ENCODE results near the gene PLA2G4E. TPM values are rescaled to one million over a fixed set of nuclear protein-coding genes. Genes with fewer than 3 reads are reported as not detected.

Gene PLA2G4E
- total RNA-seq, 4 donors from 2014 or later, result not detected

GRCh38 chr15:42032376-42033213 is 11.8 kb upstream of the PLA2G4E start:
- TF ChIP-seq, protein P1, sequence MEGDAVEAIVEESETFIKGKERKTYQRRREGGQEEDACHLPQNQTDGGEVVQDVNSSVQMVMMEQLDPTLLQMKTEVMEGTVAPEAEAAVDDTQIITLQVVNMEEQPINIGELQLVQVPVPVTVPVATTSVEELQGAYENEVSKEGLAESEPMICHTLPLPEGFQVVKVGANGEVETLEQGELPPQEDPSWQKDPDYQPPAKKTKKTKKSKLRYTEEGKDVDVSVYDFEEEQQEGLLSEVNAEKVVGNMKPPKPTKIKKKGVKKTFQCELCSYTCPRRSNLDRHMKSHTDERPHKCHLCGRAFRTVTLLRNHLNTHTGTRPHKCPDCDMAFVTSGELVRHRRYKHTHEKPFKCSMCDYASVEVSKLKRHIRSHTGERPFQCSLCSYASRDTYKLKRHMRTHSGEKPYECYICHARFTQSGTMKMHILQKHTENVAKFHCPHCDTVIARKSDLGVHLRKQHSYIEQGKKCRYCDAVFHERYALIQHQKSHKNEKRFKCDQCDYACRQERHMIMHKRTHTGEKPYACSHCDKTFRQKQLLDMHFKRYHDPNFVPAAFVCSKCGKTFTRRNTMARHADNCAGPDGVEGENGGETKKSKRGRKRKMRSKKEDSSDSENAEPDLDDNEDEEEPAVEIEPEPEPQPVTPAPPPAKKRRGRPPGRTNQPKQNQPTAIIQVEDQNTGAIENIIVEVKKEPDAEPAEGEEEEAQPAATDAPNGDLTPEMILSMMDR (IDR thresholded peaks at IDR 0.05 in 4 of 5, conservative IDR thresholded peaks at IDR 0.05 in 1 of 5), result no peak
- intact Hi-C loops (cut with DNase I; ENCODE audit: low total_unique reads) (no loop called here), in situ Hi-C loops (cut with MboI; ENCODE audit: low sequenced_read_pairs in 4 of 4) (no loop called here)
- ATAC-seq (peak; percentile 23 to 34), DNase-seq (no peak)
- Histone ChIP-seq H3K4me3 (no peak overlapping the region), H3K27me3 (no peaks in the 10 kb centered on the region), H3K36me3 (no peaks in the 10 kb centered on the region), H3K9me3 (no peaks in the 10 kb centered on the region), H3K4me1 (peaks cover 24 to 31% of the 10 kb centered on the region in 2 donors), H3K27ac (peak overlapping the region; percentile 56 to 72 (median 64))

DNA sequence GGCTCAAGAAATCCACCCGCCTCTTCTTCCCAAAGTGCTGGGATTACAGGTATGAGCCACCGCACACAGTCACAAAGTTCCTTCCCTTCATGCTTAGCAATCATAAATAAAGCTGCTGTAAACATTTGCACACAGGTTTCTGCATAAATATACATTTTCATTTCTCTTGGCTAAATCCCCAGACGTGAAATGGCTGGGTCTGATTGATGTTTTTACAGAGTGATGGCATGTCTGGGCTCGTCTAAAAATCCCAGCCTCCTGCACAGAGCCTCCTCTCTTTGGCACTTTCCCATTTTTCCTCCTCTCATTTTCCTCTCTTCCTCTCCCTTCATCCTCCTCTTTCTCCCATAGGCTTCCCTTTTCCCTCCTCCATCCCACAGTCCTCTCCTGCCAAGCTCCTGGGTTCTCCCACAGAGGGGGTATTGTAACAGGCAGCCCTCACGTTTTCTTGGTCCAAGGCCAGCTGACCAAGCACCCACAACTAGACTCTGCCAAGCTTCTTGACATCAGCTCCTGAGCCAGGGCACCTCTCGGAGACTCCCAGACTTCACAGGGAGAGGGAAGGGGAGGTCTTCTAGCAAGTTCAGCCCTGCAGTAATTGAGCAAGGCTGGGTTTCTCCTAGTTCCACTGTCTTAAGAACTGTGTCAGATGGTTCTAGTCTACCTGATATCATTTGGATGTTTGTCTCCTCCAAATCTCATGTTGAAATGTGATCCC is 10.5 kb upstream of the PLA2G4E start:
- Histone ChIP-seq H3K36me3 (no peaks in the 10 kb centered on the region), H3K27ac (peak overlapping the region in 2 of 4 donors; percentile 68 to 72), H3K9me3 (no peaks in the 10 kb centered on the region), H3K4me1 (peaks cover 32 to 39% of the 10 kb centered on the region in 2 donors), H3K4me3 (no peak overlapping the region), H3K27me3 (no peaks in the 10 kb centered on the region)
- DNase-seq (no peak), ATAC-seq (peak in 1 of 2 donors; percentile 77)
- TF ChIP-seq, protein P1 (IDR thresholded peaks at IDR 0.05 in 4 of 5, conservative IDR thresholded peaks at IDR 0.05 in 1 of 5), result no peak
- no peak for TF ChIP-seq POLR2A (IDR thresholded peaks at IDR 0.05)
- intact Hi-C loops (cut with DNase I; ENCODE audit: low total_unique reads) (loop anchor here (2.0 kb wide), 1 partner anchor 19 kb away; no protein-coding TSS in a partner anchor), in situ Hi-C loops (cut with MboI; ENCODE audit: low sequenced_read_pairs in 4 of 4) (no loop called here)

DNA sequence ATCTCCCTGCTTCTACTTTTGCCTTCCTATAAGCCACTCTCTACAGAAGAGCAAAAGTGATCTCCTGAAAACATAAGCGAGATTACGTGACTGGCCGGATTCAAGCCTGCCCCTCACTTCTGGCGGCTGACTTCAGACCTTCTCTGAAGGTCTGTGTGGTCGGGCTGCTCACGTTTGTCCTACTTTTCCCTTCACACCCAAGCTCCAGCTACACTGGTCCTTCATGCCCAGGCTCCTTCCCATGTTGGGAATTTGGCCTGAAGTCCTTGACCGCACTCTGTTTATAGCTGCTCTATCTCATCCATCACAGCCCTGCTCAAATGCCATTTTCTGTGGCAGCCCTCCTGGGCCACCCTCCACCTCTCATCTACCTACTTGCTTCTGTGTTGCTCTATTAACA is 6.7 kb upstream of the PLA2G4E start:
- Histone ChIP-seq H3K36me3 (no peaks in the 10 kb centered on the region), H3K4me3 (no peak overlapping the region), H3K27me3 (no peaks in the 10 kb centered on the region), H3K9me3 (no peaks in the 10 kb centered on the region), H3K4me1 (peaks cover 42 to 45% of the 10 kb centered on the region in 2 donors), H3K27ac (peak overlapping the region; percentile 19 to 62 (median 50))
- intact Hi-C loops (cut with DNase I; ENCODE audit: low total_unique reads) (no loop called here), in situ Hi-C loops (cut with MboI; ENCODE audit: low sequenced_read_pairs in 4 of 4) (no loop called here)
- no peak for ATAC-seq
- no peak for DNase-seq
- no peak for TF ChIP-seq POLR2A (IDR thresholded peaks at IDR 0.05)

DNA sequence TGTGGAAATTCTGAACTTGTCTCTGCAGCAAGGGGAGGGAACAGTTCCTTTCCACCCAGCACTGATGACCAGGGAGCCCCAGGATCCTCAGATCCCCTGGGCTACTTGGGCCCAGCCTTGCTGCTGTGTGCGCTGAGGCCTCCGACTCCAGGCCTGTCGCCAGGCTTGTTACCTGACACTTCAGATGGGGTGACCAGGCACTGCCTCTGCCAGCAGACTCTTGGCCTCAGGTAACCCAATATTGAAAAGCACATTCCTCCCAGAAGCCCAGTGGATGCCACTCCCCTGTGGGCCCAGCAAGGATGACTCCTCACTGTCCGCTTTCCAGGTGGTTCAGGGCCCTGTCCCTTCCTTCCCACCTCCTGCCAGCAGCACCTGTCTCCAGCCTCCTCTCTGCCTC is 3.5 kb upstream of the PLA2G4E start:
- Histone ChIP-seq H3K36me3 (no peaks in the 10 kb centered on the region), H3K9me3 (no peaks in the 10 kb centered on the region), H3K4me1 (peaks cover 31 to 41% of the 10 kb centered on the region in 2 donors), H3K27ac (peak overlapping the region; percentile 64 to 79 (median 73)), H3K27me3 (no peaks in the 10 kb centered on the region), H3K4me3 (no peak overlapping the region)
- in situ Hi-C loops (cut with MboI; ENCODE audit: low sequenced_read_pairs in 4 of 4), result no loop called here
- ATAC-seq (peak; percentile 86 to 90), DNase-seq (peak; percentile 63 to 86)
- intact Hi-C loops (cut with DNase I; ENCODE audit: low total_unique reads), result no loop called here
- no peak for TF ChIP-seq POLR2A (IDR thresholded peaks at IDR 0.05)
- TF ChIP-seq, protein P1 (IDR thresholded peaks at IDR 0.05 in 4 of 5, conservative IDR thresholded peaks at IDR 0.05 in 1 of 5), result no peak

- Histone ChIP-seq H3K27ac (no peak overlapping the region), H3K9me3 (no peaks in the 10 kb centered on the region), H3K4me1 (peaks cover 36 to 44% of the 10 kb centered on the region in 2 donors), H3K36me3 (no peaks in the 10 kb centered on the region), H3K27me3 (no peaks in the 10 kb centered on the region), H3K4me3 (no peak overlapping the region)
- ATAC-seq, result no peak
- TF ChIP-seq, protein P1 (IDR thresholded peaks at IDR 0.05 in 4 of 5, conservative IDR thresholded peaks at IDR 0.05 in 1 of 5), result no peak
- no peak for TF ChIP-seq POLR2A (IDR thresholded peaks at IDR 0.05)
- intact Hi-C loops (cut with DNase I; ENCODE audit: low total_unique reads) (no loop called here), in situ Hi-C loops (cut with MboI; ENCODE audit: low sequenced_read_pairs in 4 of 4) (no loop called here)
- DNase-seq, result no peak
Measured at GRCh38 chr15:42021593-42021992, 751 bp upstream of the PLA2G4E start.
